GM18868 (cell line): ENCODE data around the gene NSRP1.
A peak's percentile ranks its signal among the peaks of the same experiment; 100 is the strongest.
"Not testable (repeated sequence)": the region's sequence is repeated elsewhere in the genome, so short reads cannot be mapped to it uniquely, and the experiment has no call there.

Source experiments
- ATAC-seq: cut with Tn5 transposase; IDR thresholded peaks from one replicate; pipeline ENCODE4 v1.9.1; 2021; ENCODE audit warnings: mild to moderate bottlenecking, moderate library complexity; ENCODE audit not compliant: unreplicated experiment

NSRP1 gene

GRCh38 chr17:30219833-30220232 lies 103.2 kb downstream of the NSRP1 start:
- no peak for ATAC-seq

DNA sequence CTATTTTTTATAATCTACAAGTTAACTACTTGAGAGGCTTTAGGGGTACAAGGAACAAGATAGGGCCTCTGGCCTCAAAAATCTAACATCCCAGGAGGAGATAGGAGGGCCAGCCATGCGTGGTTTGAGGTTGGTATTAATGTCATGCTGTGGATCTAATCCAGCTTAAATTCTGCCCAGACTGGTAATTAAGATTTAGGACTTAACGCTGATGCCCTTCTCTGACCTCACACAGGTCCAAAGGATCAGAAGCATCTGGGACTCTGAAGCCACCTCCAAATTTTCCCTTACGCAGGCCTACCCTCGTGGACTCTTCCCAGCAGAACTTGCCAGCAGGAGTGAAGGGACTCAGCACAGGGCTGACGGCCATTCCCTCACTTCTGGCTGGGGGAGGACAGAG lies 103.8 kb downstream of the NSRP1 start:
- ATAC-seq = no peak

- no peak for ATAC-seq
Measured at GRCh38 chr17:30221346-30221745, 104.7 kb downstream of the NSRP1 start.

DNA sequence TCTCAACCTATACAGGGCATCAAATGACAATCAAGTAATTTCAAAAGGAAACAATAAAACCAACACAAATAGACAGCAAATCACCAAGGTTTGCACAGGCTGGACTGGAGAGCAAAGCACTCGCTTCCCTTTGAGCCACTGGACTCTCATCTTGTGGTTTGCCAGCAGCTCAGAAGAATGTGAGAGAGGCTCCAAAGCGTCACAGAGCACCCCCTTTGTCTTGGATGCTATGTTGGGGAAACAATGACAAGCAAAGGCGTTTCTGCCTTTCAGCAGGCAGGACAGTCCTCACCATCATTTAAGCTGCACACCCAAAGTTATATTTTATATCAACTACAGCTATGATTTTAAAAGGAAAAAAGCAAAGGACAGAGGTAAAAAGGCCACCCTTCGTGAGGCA lies 105.6 kb downstream of the NSRP1 start:
- no peak for ATAC-seq

- ATAC-seq = no peak
Measured at GRCh38 chr17:30222721-30223175, 106.1 kb downstream of the NSRP1 start.

DNA sequence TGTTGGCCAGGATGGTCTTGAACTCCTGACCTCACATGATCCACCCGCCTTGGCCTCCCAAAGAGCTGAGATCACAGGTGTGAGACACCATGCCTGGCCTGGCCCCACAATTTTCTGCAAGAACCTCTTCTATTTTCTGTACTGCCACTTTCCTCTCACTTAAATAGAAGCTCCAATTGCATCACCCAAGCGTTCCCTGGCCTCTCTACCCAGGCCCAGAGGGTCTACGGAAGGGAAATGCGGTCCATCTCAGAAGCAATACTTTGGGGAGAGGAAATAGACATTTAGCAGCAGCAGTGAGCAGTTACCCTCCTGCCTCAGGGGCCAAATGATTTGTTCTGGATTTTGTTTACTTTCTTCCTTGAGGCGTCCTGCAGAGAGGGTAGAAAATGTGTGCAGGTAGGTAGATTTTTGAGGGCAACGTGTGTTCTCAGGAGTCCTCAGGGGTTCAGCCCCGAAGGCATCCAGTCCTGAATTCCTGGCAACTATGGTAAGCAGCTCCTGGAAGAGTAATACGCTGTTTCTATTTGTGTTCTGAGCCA lies 107.9 kb downstream of the NSRP1 start:
- ATAC-seq = no peak

- no peak for ATAC-seq
Measured at GRCh38 chr17:30225112-30225511, 108.5 kb downstream of the NSRP1 start.

DNA sequence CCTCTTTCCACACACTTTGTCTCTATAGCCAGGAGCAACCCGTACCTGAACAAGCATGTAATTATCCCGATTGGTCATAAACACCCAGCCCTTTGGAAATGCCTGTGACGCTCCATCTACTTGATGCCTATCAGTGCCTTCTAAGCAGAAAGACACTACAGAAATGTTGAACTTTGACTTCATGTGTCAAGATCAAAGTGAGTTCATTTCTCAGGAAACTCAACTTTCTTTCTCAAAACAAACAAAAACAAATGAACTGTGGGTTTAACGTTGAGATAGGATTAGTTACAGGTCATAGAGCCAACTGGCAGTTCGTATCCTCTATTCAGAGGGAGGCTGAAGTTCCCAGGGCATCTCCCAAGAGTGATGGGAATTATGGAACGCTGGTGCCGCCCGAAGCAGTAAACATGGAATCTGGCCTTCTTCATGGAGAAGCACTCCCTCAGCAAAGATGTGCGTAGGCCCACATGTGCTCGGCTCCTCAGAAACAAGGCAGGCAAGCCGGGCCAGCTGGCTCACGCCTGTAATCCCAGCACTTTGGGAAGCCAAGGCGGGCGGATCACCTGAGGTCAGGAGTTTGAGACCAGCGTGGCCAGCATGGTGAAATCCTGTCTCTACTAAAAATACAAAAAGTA lies 109.4 kb downstream of the NSRP1 start:
- ATAC-seq = no peak

DNA sequence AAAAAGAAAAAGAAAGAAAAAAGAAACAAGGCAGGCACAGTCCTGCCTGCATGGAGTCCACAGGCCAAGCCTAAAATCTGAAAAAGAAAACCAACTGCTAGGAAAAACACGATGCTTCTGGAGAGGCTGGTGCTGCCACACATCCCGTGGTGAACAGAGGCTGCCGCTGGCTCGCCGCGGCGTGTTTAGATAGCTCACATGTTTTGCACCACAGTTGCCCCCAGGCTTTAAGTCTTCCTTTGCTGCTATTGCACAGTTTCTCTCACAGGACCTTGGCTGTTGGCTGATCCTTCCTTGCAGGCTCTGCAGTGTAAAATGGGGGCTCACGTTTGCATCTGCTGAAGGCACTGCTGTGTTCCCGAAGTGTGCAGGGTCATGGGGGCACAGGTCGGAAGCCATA lies 110.3 kb downstream of the NSRP1 start:
- ATAC-seq = no peak

GRCh38 chr17:30228011-30228410 lies 111.4 kb downstream of the NSRP1 start:
- no peak for ATAC-seq

- no peak for ATAC-seq
Measured at GRCh38 chr17:30229012-30229411, 112.4 kb downstream of the NSRP1 start.

- ATAC-seq = not testable (repeated sequence)
Measured at GRCh38 chr17:30230009-30230408, 113.4 kb downstream of the NSRP1 start.

DNA sequence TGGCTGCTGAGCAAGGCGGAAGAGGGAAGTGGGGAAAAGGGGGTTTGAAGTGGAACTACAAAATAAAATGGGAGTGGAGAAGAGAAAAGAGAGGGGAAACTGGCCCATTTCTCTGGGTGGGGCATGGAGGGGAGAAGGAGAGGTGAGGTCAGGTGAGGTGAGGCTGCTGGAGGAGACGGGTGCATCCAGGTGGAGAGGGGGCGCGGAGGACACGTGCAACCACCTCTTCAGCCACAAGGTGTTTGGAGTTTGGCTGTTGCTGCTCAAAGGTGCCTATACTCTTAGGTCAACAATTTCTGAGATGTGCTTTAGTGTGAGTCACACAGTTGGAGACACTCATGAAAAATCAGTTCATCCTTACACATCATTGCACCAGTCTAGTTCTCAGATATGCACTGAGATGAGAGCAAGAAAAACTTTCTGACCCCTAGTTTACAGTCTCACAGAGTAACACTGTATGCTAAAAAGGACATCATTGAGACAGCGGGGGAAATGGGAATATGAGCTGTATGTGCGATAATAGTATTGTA lies 114.0 kb downstream of the NSRP1 start:
- ATAC-seq = no peak

DNA sequence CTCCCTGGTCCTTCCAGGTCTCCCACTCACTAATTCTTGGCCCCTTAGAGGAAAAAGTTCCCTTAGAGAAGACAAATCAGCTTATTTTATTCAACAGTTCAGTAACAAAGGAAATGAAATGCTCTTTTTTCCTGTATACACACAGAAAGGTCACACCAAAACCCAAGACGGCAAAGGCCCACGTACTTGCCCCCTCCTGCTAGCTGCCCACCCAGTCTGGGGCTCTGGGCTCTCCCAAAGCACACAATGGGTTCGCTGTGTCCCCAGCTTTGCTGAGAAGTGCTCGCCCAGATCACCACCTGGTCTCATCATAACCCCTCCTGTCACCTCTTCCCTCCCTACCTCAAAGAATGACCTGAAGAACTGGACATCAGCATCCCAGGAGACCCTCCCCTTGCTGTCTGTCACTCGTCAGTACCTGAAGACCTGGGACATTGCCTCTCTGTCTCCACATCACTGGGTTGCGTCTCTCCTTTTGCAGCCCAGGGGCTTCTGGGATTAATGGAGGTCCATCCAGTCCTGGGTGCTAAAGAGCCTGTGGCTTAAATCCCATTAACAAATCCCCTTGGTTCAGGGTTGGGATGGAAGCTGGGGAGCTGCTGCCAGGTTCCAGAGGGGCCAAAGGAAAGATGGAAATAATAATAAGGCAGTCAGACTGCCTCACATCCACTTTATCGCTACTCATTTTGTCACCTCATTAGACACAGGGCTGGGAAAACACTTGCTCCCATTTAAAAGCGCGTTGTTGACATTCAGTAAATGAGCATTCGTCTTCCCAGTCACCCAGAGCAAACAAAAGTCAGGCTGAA lies 115.6 kb downstream of the NSRP1 start:
- ATAC-seq = no peak

DNA sequence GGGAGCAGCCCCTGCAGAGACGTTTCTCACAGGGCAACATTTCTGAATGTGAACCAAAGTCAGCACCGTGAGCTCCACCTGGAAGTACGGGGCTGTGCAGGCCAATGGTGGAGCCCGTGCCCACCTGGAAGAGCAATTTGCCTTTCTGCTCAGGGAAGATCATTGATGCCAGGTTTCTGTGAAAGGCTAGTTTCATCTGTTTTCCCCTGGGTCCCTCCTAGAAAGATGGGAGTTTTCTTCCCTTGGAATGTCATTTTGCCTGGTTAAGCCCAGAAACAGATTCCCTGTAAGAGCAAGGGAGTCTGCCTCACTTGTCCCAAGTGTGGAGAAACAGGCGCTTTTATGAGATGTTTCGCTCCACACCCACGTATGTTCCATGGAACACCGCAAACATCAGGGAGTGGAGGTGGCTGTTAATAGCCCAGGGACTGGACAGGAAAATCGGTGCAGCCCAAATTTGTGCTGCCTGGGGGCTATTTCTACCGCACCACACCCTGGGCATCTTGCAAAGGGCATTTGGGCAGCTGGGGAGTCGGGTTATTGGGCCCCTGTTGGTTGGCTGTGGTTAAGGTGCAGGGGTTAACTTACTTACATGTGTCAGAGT lies 116.3 kb downstream of the NSRP1 start:
- ATAC-seq = no peak

- no peak for ATAC-seq
Measured at GRCh38 chr17:30234296-30234695, 117.7 kb downstream of the NSRP1 start.

DNA sequence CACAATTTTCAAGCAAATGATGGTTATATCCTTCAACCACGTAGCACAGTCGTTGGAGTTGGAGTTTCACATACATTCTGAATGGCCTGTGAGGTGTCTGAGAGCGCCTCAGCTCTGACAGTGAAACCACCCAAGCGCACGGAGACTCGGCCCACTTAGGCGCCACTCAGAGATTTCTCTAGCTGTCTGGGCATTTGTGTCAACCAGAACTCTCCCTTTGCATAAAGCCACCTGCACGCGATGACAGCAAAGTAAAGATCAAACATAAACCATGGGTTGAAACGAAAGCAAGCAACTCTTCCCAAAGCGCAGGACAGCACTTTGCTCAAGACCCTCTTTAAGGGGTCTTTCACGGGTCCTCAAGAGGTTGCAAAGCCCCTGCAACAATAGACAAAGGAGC lies 118.3 kb downstream of the NSRP1 start:
- peak; percentile 67 for ATAC-seq

DNA sequence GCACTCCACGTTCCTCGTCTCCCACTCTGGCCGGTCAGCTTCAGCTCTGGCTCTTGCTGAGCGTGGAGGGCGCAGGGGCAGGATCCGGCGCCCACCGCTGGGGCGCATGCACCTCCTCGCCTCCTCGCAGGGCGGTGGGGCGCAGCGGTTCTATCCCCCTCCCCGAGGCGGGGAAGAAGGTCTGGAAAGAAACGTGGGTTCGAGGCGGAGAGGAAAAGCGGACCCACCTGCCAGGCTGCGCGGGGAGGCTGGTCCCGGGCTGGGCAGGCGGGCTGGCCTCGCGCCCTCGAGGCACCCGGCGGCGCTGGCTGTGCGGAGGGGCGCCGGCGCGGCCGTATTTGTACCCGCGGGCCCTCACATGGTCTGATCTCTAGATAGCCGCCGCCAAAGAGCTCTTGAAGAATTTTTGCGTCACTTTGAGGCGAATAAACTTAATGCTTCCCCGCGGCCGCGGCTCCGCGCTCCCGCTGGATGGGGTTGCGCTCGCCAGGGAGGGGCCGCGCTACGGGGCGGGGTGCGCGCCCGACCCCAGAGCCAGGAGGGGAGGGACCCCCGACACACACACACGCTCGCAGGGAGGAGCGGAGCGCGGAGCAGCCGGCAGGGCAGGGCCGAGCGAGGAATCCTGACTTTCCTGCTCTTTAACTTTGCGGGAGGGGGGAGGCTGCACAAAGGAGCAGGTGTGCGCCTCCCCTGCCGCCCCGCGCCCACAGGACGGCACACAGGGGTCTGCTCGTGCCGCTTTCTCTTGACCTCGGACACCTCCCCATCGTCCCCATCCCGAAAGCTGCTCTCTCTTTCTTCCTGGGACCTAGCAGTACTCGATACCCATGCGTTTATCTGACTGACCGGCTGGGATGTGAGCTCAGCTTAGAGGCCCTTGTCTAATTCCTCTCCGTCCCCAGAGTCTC lies 119.0 kb downstream of the NSRP1 start, which contains the start of gene SLC6A4:
SLC6A4 (minus strand) TSS at position 312 of the 911 bp plus-strand sequence. CDS start 13,739 bp downstream, outside the sequence.
- ATAC-seq = peak; percentile 6
